Measurements from ENCODE around the gene REST. TPM values are rescaled to one million over a fixed set of nuclear protein-coding genes. Genes with fewer than 3 reads are reported as not detected.

The REST gene
- polyA plus RNA-seq (2012; ENCODE audit: missing spikeins): 11.3 TPM

- no peak; the same call in 1 of the 2 replicates for TF ChIP-seq POLR2AphosphoS5 (IDR thresholded peaks at IDR 0.05; ENCODE audit: low read depth, low read length)
- no peak for TF ChIP-seq TAF1 (IDR thresholded peaks at IDR 0.05; ENCODE audit: borderline replicate concordance, low read depth, low read length)
- TF ChIP-seq POLR2A (IDR thresholded peaks at IDR 0.05; ENCODE audit: low read depth, low read length): peak; percentile 33; the same call in 1 of the 2 replicates
- FAIRE-seq: peak; percentile 66
Observed at GRCh38 chr4:56907489-56908205, at the start of gene REST. Gene REST (plus strand): TSS chr4:56907900. CDS start chr4:56910639, 2,739 bp downstream.

GRCh38 chr4:56859841-56860240 lies 47.9 kb upstream of the REST start:
- no peak for FAIRE-seq
- DNase-seq (ENCODE audit: insufficient read length): no peak
- no peak for TF ChIP-seq POLR2AphosphoS5 (IDR thresholded peaks at IDR 0.05; ENCODE audit: low read depth, low read length)
- no peak for TF ChIP-seq POLR2A (IDR thresholded peaks at IDR 0.05; ENCODE audit: low read depth, low read length)
- no peak for TF ChIP-seq TAF1 (IDR thresholded peaks at IDR 0.05; ENCODE audit: borderline replicate concordance, low read depth, low read length)

More at GRCh38 chr4:56907489-56908205, at the start of gene REST:
- DNase-seq (ENCODE audit: insufficient read length): peak; percentile 63

- DNase-seq (ENCODE audit: insufficient read length) (no peak), FAIRE-seq (no peak)
- TF ChIP-seq TAF1 (IDR thresholded peaks at IDR 0.05; ENCODE audit: borderline replicate concordance, low read depth, low read length) (no peak), POLR2A (IDR thresholded peaks at IDR 0.05; ENCODE audit: low read depth, low read length) (no peak), POLR2AphosphoS5 (IDR thresholded peaks at IDR 0.05; ENCODE audit: low read depth, low read length) (no peak)
Observed at GRCh38 chr4:56860781-56861180, 46.9 kb upstream of the REST start.

- no peak for DNase-seq (ENCODE audit: insufficient read length)
- TF ChIP-seq POLR2AphosphoS5 (IDR thresholded peaks at IDR 0.05; ENCODE audit: low read depth, low read length) (no peak), POLR2A (IDR thresholded peaks at IDR 0.05; ENCODE audit: low read depth, low read length) (no peak), TAF1 (IDR thresholded peaks at IDR 0.05; ENCODE audit: borderline replicate concordance, low read depth, low read length) (no peak)
- no peak for FAIRE-seq
Observed at GRCh38 chr4:56861360-56861759, 46.3 kb upstream of the REST start.

GRCh38 chr4:56863441-56864139 lies 44.1 kb upstream of the REST start:
- FAIRE-seq (no peak), DNase-seq (ENCODE audit: insufficient read length) (no peak)

GRCh38 chr4:56870946-56871345 lies 36.8 kb upstream of the REST start:
- DNase-seq (ENCODE audit: insufficient read length): no peak
- no peak for FAIRE-seq
- TF ChIP-seq TAF1 (IDR thresholded peaks at IDR 0.05; ENCODE audit: borderline replicate concordance, low read depth, low read length) (no peak), POLR2A (IDR thresholded peaks at IDR 0.05; ENCODE audit: low read depth, low read length) (no peak), POLR2AphosphoS5 (IDR thresholded peaks at IDR 0.05; ENCODE audit: low read depth, low read length) (no peak)

More at GRCh38 chr4:56863441-56864139, 44.1 kb upstream of the REST start:
- TF ChIP-seq TAF1 (IDR thresholded peaks at IDR 0.05; ENCODE audit: borderline replicate concordance, low read depth, low read length): no peak
- TF ChIP-seq POLR2A (IDR thresholded peaks at IDR 0.05; ENCODE audit: low read depth, low read length): no peak
- TF ChIP-seq POLR2AphosphoS5 (IDR thresholded peaks at IDR 0.05; ENCODE audit: low read depth, low read length): no peak

GRCh38 chr4:56871371-56871866 lies 36.3 kb upstream of the REST start:
- no peak for FAIRE-seq
- TF ChIP-seq POLR2A (IDR thresholded peaks at IDR 0.05; ENCODE audit: low read depth, low read length): no peak
- TF ChIP-seq POLR2AphosphoS5 (IDR thresholded peaks at IDR 0.05; ENCODE audit: low read depth, low read length): no peak
- TF ChIP-seq TAF1 (IDR thresholded peaks at IDR 0.05; ENCODE audit: borderline replicate concordance, low read depth, low read length): no peak

GRCh38 chr4:56874166-56874565 lies 33.5 kb upstream of the REST start:
- FAIRE-seq (no peak), DNase-seq (ENCODE audit: insufficient read length) (no peak)

More at GRCh38 chr4:56871371-56871866, 36.3 kb upstream of the REST start:
- no peak for DNase-seq (ENCODE audit: insufficient read length)

GRCh38 chr4:56874923-56875322 lies 32.8 kb upstream of the REST start:
- DNase-seq (ENCODE audit: insufficient read length): no peak
- no peak for FAIRE-seq
- TF ChIP-seq TAF1 (IDR thresholded peaks at IDR 0.05; ENCODE audit: borderline replicate concordance, low read depth, low read length) (no peak), POLR2A (IDR thresholded peaks at IDR 0.05; ENCODE audit: low read depth, low read length) (no peak), POLR2AphosphoS5 (IDR thresholded peaks at IDR 0.05; ENCODE audit: low read depth, low read length) (no peak)

More at GRCh38 chr4:56874166-56874565, 33.5 kb upstream of the REST start:
- TF ChIP-seq POLR2A (IDR thresholded peaks at IDR 0.05; ENCODE audit: low read depth, low read length) (no peak), POLR2AphosphoS5 (IDR thresholded peaks at IDR 0.05; ENCODE audit: low read depth, low read length) (no peak), TAF1 (IDR thresholded peaks at IDR 0.05; ENCODE audit: borderline replicate concordance, low read depth, low read length) (no peak)

- DNase-seq (ENCODE audit: insufficient read length) (no peak), FAIRE-seq (no peak)
- TF ChIP-seq POLR2AphosphoS5 (IDR thresholded peaks at IDR 0.05; ENCODE audit: low read depth, low read length): no peak
- TF ChIP-seq TAF1 (IDR thresholded peaks at IDR 0.05; ENCODE audit: borderline replicate concordance, low read depth, low read length): no peak
- no peak for TF ChIP-seq POLR2A (IDR thresholded peaks at IDR 0.05; ENCODE audit: low read depth, low read length)
Observed at GRCh38 chr4:56876264-56876663, 31.4 kb upstream of the REST start.

GRCh38 chr4:56879996-56880395 lies 27.7 kb upstream of the REST start:
- TF ChIP-seq POLR2A (IDR thresholded peaks at IDR 0.05; ENCODE audit: low read depth, low read length): no peak
- no peak for TF ChIP-seq POLR2AphosphoS5 (IDR thresholded peaks at IDR 0.05; ENCODE audit: low read depth, low read length)
- no peak for TF ChIP-seq TAF1 (IDR thresholded peaks at IDR 0.05; ENCODE audit: borderline replicate concordance, low read depth, low read length)
- FAIRE-seq (no peak), DNase-seq (ENCODE audit: insufficient read length) (no peak)
